ENCODE data around the gene ADAT1. TPM values are rescaled to one million over a fixed set of nuclear protein-coding genes. Genes with fewer than 3 reads are reported as not detected.

ADAT1 gene
- total and polyA plus RNA-seq, 2 of the 8 experiments (the other 6 are each of a cell fraction or from before 2014, with no cell fraction given): 30.7 to 44.7 TPM

DNA sequence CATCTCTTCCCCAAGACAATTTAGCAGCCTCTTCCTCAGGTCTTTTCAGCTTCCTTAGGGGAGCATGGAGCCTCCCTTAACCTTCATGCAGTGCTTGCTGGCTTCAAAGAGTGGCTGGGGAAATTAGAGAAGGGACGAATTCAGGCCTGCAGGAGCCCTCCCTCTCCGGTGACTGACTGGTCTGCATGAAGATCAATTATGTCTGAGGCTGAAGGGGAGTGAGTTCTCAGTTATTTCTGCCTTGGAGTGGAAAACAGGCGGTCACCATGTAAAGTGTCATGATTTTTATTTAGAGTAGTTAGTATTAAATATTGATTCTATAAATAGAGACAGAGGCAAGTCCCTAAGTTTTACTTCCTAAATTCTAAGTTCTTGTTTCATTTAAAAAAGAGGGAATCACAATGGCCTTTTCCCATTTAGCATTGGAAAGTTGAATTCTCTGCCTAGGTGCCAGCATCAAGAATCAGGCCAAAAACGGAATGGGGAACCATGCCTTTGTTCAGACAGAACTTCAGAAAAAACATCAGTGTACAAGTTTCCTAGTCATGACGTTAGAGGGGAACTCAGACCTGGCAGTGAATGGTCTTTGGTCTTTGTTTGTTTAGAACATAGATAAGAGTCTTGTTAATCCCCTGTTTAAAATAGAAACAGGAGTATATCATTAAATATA lies 52.5 kb downstream of the ADAT1 start:
- no peak overlapping the region for H2AK5ac ChIP-seq (ENCODE audit: low read depth, low read length)
- H3K23ac ChIP-seq (ENCODE audit: insufficient read length): no peak overlapping the region
- H2BK5ac ChIP-seq (ENCODE audit: low read depth, low read length): no peak overlapping the region
- H2BK120ac ChIP-seq (replicated peaks; ENCODE audit: low read depth, low read length): no peak overlapping the region
- H3K14ac ChIP-seq (ENCODE audit: insufficient read length): no peak overlapping the region
- no peak overlapping the region for H3K4me2 ChIP-seq (ENCODE audit: insufficient read depth in 1 of 2, low read depth in 2 of 2, low read length in 2 of 2)
- H2AFZ ChIP-seq (ENCODE audit: low read length): no peak overlapping the region
- FAIRE-seq: no peak
- no peak overlapping the region for H3K4me3 ChIP-seq (ENCODE audit: extremely low read depth in 1 of 4, insufficient read depth in 2 of 4, low read depth in 3 of 4, low read length in 4 of 4)
- 86% methylated on average over 5 of the region's 5 CpGs; no CpG with 5 or more reads in 1 of the 2 experiments for WGBS, 2 experiments (ENCODE audit: extremely low coverage in 1 of 2, insufficient coverage in 1 of 2, insufficient read length in 1 of 2, insufficient replicate concordance in 2 of 2, low coverage in 1 of 2, low lambda C conversion rate in 2 of 2, missing lambda C conversion rate in 1 of 2)
- no peak overlapping the region for H3K27ac ChIP-seq (ENCODE audit: low read depth, low read length)
- H3K23me2 ChIP-seq (ENCODE audit: low read depth, low read length): peaks cover 9% of the 10 kb centered on the region
- DNase-seq (ENCODE audit: low read depth in 1 of 2, low spot score in 2 of 2): no peak
- H3K79me2 ChIP-seq (ENCODE audit: control insufficient read depth in 1 of 2, insufficient read depth in 2 of 2, low read length in 2 of 2): peaks cover 0 to 13% of the 10 kb centered on the region in 2 experiments; a peak in 2 of 4 replicates
- H3K9me3 ChIP-seq (ENCODE audit: insufficient read depth in 2 of 2, low read depth in 1 of 2, low read length in 1 of 2): no peaks in the 10 kb centered on the region
- POLR2A ChIA-PET (ENCODE audit: partially characterized antibody): interaction anchor here (0.7 to 1.1 kb wide), 2 partner anchors 10 to 17 kb away, joined by 3 read pairs; no protein-coding TSS in a partner anchor
- H3K27me3 ChIP-seq (replicated peaks in 1 of 4; ENCODE audit: control insufficient read depth in 3 of 4, extremely low read depth in 1 of 4, insufficient read depth in 3 of 4, low read length in 3 of 4): no peaks in the 10 kb centered on the region
- no peak overlapping the region for H3K9ac ChIP-seq (replicated peaks in 1 of 4; ENCODE audit: extremely low read depth in 1 of 4, low read depth in 3 of 4, low read length in 3 of 4)
- no peak overlapping the region for H3K4ac ChIP-seq (replicated peaks; ENCODE audit: insufficient read length, low read depth, low read length)
- H3K56ac ChIP-seq (replicated peaks; ENCODE audit: insufficient read length, low read depth, low read length): no peak overlapping the region
- H4K5ac ChIP-seq (ENCODE audit: insufficient read length, low read depth, low read length): no peak overlapping the region
- H3K36me3 ChIP-seq (ENCODE audit: control insufficient read depth in 2 of 4, insufficient read depth in 4 of 4, low read length in 3 of 4): peaks cover 12 to 48% (median 43%) of the 10 kb centered on the region in 4 experiments; a peak in 7 of 8 replicates
- peaks cover 0 to 3% (median under 1%) of the 10 kb centered on the region in 4 experiments; a peak in 3 of 7 replicates for H3K4me1 ChIP-seq (replicated peaks in 1 of 4; ENCODE audit: control insufficient read depth in 3 of 4, insufficient read depth in 4 of 4, low read length in 3 of 4)
- TF ChIP-seq, protein P1, sequence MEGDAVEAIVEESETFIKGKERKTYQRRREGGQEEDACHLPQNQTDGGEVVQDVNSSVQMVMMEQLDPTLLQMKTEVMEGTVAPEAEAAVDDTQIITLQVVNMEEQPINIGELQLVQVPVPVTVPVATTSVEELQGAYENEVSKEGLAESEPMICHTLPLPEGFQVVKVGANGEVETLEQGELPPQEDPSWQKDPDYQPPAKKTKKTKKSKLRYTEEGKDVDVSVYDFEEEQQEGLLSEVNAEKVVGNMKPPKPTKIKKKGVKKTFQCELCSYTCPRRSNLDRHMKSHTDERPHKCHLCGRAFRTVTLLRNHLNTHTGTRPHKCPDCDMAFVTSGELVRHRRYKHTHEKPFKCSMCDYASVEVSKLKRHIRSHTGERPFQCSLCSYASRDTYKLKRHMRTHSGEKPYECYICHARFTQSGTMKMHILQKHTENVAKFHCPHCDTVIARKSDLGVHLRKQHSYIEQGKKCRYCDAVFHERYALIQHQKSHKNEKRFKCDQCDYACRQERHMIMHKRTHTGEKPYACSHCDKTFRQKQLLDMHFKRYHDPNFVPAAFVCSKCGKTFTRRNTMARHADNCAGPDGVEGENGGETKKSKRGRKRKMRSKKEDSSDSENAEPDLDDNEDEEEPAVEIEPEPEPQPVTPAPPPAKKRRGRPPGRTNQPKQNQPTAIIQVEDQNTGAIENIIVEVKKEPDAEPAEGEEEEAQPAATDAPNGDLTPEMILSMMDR (IDR thresholded peaks at IDR 0.05; ENCODE audit: control extremely low read depth in 1 of 3, insufficient read depth in 1 of 3, low read depth in 1 of 3, low read length in 3 of 3): no peak
- TF ChIP-seq SP4 (IDR thresholded peaks at IDR 0.05; ENCODE audit: low read length) (no peak), TBP (IDR thresholded peaks at IDR 0.05; ENCODE audit: low read depth, low read length) (no peak), SUZ12 (IDR thresholded peaks at IDR 0.05; ENCODE audit: low read length) (no peak), SIN3A (conservative IDR thresholded peaks at IDR 0.05 in 1 of 2, IDR thresholded peaks at IDR 0.05 in 1 of 2; ENCODE audit: low read depth in 1 of 2, low read length in 2 of 2) (no peak), EP300 (IDR thresholded peaks at IDR 0.05; ENCODE audit: borderline replicate concordance in 1 of 2, low read depth in 2 of 2, low read length in 2 of 2) (no peak), NRF1 (IDR thresholded peaks at IDR 0.05; ENCODE audit: low read depth, low read length) (no peak), E2F6 (IDR thresholded peaks at IDR 0.05) (no peak)
- H2BK20ac ChIP-seq (ENCODE audit: low read length): no peak overlapping the region
- no peak overlapping the region for H3K18ac ChIP-seq (ENCODE audit: extremely low read depth, low read length)
- no peak overlapping the region for H2BK15ac ChIP-seq (ENCODE audit: low read length)
- H4K8ac ChIP-seq (ENCODE audit: extremely low read depth, insufficient read depth, low read length): no peak overlapping the region
- H4K91ac ChIP-seq (replicated peaks; ENCODE audit: insufficient read length, low read length): no peak overlapping the region
- peaks cover 5 to 15% of the 10 kb centered on the region in 2 experiments for H4K20me1 ChIP-seq (replicated peaks in 1 of 2; ENCODE audit: control insufficient read depth in 1 of 2, insufficient read depth in 2 of 2, low read length in 2 of 2)
- H3K79me1 ChIP-seq (ENCODE audit: low read depth, low read length): peaks cover 5% of the 10 kb centered on the region
- CTCF ChIA-PET (ENCODE audit: partially characterized antibody): interaction anchor here (1.0 kb wide), 1 partner anchor 35 kb away, joined by 4 read pairs; no protein-coding TSS in a partner anchor
- H2BK12ac ChIP-seq (ENCODE audit: low read depth, low read length): no peak overlapping the region

Measured in H1 (cell line).